GM12865 (cell line): ENCODE measurements around the gene KRT81.

ENCODE experiments used
- DNase-seq: peaks from one replicate; pipeline ENCODE4 v3.0.0; 2010; ENCODE audit warnings: low read depth
- H3K4me3 ChIP-seq: 2 replicates; pipeline ENCODE4 v1.5.1; 2011; ENCODE audit warnings: mild to moderate bottlenecking, low read depth, low read length, control low read depth
- CTCF ChIP-seq: IDR thresholded peaks from 2 replicates; pipeline ENCODE4 v1.5.1; 2011; ENCODE audit warnings: low read length, control low read depth, low read depth, inconsistent platforms; ENCODE audit not compliant: insufficient read depth; ENCODE audit errors: missing control alignments

KRT81 gene

DNA sequence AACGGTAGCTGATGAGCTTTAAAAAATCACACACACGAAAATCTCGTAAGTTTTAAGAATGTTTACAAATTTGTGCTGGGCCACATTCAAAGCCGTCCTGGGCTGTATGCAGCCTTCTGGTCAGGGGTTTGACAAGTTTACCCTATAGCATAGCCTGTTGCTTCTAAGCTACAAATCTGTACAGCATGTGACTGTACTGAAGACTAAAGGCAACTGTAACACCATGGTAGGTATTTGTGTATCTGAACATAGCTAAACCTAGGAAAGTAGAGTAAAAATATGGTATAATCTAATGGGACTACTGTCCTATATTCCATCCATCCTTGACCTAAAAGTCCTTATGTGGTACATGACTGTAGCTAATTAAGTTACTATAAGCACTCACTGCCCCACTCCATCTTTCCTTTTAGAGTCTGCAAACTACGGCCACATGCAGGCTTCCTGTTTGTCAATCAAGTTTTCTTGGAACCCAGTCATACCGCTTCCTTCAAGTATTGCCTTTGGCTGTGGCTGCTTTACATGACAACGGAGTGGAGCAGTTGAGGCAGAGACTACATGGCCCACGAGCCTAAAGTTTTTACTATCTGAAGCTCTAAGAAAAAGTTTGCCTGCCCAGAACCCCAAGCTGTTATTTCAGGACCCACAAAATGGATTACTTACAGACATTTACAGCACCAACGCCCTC lies 39.8 kb downstream of the KRT81 start:
- no peak for TF ChIP-seq CTCF
- H3K4me3 ChIP-seq, result no peak overlapping the region
- DNase-seq, result no peak

DNA sequence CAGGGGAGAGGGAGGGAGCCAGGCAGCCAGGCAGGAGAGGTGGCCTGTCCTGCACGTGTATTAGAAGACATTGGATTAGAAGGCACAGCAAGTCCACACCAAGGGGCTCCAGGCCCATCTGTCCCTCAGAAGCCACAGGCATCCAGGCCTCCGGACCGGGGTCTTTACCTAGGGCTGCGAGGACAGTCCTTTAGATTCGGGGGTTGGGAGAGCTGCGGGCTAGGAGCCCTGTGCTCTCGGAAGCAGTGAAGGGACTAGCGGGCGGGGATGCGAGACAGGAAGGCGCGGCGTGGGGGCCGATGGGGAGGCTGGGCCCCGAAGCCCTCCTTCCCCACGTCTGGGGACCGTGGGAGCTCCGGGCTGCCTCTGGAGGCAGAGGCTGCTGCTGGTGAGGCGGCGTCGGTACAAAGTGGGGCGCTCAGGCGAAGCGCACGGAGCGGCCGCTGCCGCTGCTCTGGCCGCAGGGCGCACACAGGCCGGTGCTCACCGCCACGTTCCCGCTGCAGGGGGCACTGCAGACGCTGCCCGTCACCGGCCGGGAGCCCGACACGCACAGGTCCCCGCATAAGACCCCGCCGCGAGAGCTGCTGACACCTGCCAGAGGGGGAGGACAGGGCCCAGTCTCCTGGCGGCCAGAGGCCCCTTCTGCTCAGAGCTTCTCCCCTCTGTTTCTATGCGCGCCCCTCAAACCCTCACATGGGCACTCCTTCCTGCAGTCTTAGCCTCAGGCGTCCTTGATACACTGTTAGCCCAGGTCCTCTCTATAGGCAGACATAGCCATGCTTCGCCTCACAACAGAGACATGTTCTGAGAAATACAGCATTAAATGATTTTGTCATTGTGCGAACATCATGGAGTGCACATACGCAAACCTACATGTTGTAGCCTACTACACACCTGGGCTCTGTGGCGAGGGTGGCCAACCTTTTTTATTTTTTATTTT lies 41.0 kb downstream of the KRT81 start:
- no peak overlapping the region for H3K4me3 ChIP-seq
- DNase-seq, result no peak
- TF ChIP-seq CTCF, result no peak

DNA sequence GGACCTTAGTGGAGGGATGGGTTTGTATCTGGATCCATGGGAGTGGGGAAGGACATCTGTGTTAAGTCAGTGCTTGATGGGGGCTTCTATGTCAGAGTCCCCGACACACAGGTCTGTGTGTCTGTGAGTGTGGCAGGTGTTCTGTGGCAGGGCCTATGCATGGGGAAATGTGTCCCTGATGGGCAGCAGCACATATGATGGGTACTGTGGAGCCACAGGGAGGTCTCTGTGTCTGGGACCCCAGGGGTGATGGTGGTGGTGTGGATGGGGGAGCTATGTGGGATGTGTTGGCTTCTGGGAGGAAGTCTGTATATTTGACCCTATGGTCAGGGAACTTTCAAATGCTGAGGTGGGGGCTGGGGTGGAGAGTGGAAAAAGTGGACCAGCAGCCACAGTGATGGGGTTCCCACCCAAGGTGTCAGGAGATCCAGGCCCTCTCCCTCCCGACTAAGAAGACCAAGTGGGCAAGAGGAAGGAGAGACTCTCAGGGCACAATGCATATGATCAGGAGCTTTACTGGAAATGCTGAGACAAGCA lies 41.8 kb downstream of the KRT81 start:
- no peak for TF ChIP-seq CTCF
- H3K4me3 ChIP-seq, result no peak overlapping the region
- no peak for DNase-seq

- H3K4me3 ChIP-seq, result no peak overlapping the region
- TF ChIP-seq CTCF, result no peak
- no peak for DNase-seq
Measured at GRCh38 chr12:52248541-52249461, 42.5 kb downstream of the KRT81 start.

- TF ChIP-seq CTCF, result no peak
- DNase-seq, result no peak
- no peak overlapping the region for H3K4me3 ChIP-seq
Measured at GRCh38 chr12:52247622-52248540, 43.5 kb downstream of the KRT81 start.
